Liver (tissue), 9 donors: ENCODE measurements around the gene SLC24A3. TPM values are rescaled to one million over a fixed set of nuclear protein-coding genes. Genes with fewer than 3 reads are reported as not detected.

ENCODE experiments used
- DNase-seq: peaks from one replicate; pipeline ENCODE4 v3.0.0-alpha.2; 2017; ENCODE audit warnings: low spot score
- H3K27ac ChIP-seq, 2 donors: one replicate each; pipeline ENCODE4 v1.7.0; 2013; ENCODE audit warnings: inconsistent platforms in 2 of 2, low read length in 2 of 2, control low read depth in 1 of 2, low read depth in 1 of 2, mild to moderate bottlenecking in 1 of 2
- H3K27me3 ChIP-seq, 4 donors: one replicate each; pipeline versions ENCODE4 v1.6.1 to v1.7.0; 2013; ENCODE audit warnings: low read length in 3 of 4, inconsistent platforms in 1 of 4, mild to moderate bottlenecking in 1 of 4, moderate library complexity in 1 of 4; ENCODE audit not compliant: control insufficient read depth in 4 of 4, insufficient read depth in 4 of 4
- H3K36me3 ChIP-seq, 4 donors: one replicate each; pipeline versions ENCODE4 v1.6.1 to v1.7.0; 2013; ENCODE audit warnings: low read length in 3 of 4, mild to moderate bottlenecking in 3 of 4, low read depth in 1 of 4, moderate library complexity in 1 of 4; ENCODE audit not compliant: control insufficient read depth in 4 of 4, insufficient read depth in 3 of 4
- H3K4me1 ChIP-seq, 4 donors: one replicate each; pipeline versions ENCODE4 v1.6.1 to v1.7.0; 2013; ENCODE audit warnings: low read length in 3 of 4, mild to moderate bottlenecking in 3 of 4, moderate library complexity in 1 of 4; ENCODE audit not compliant: control insufficient read depth in 4 of 4, insufficient read depth in 4 of 4
- H3K4me3 ChIP-seq, 3 donors: one replicate each; pipeline versions ENCODE4 v1.6.1 to v1.7.0; 2013; ENCODE audit warnings: low read length in 3 of 3, control low read depth in 1 of 3, low read depth in 1 of 3, mild to moderate bottlenecking in 1 of 3
- H3K9ac ChIP-seq, 2 donors: one replicate each; pipeline ENCODE4 v1.7.0; 2013; ENCODE audit warnings: low read length in 2 of 2, mild to moderate bottlenecking in 2 of 2, moderate library complexity in 2 of 2, control low read depth in 1 of 2, low read depth in 1 of 2
- H3K9me3 ChIP-seq, 4 donors: one replicate each; pipeline versions ENCODE4 v1.6.1 to v1.7.0; 2013; ENCODE audit warnings: low read length in 3 of 4; ENCODE audit not compliant: control insufficient read depth in 4 of 4
- ATF3 ChIP-seq: IDR thresholded peaks from 2 replicates; pipeline ENCODE4 v1.6.1; 2016; ENCODE audit warnings: antibody characterized with exemption
- CTCF ChIP-seq: fragments of 150-350 bp; IDR thresholded peaks from 2 replicates; pipeline ENCODE4 v1.5.1; 2017; ENCODE audit warnings: improper control_type of control experiment, low read depth, low read length; ENCODE audit not compliant: missing input control
- EGR1 ChIP-seq, 2 donors: IDR thresholded peaks; 2 replicates each; pipeline ENCODE4 v1.6.1; 2016 to 2018; ENCODE audit warnings: antibody characterized with exemption in 2 of 2, low read depth in 2 of 2
- FOXA1 ChIP-seq: IDR thresholded peaks from 2 replicates; pipeline ENCODE4 v1.6.1; 2016; ENCODE audit warnings: antibody characterized with exemption
- FOXA2 ChIP-seq: IDR thresholded peaks from 2 replicates; pipeline ENCODE4 v1.6.1; 2016; ENCODE audit warnings: antibody characterized with exemption
- GABPA ChIP-seq, 2 donors: IDR thresholded peaks in 1 of 2; conservative IDR thresholded peaks in 1 of 2; 2 replicates each; pipeline ENCODE4 v1.6.1; 2016; ENCODE audit warnings: antibody characterized with exemption in 2 of 2, mild to moderate bottlenecking in 1 of 2, moderate library complexity in 1 of 2
- HNF4A ChIP-seq, 2 donors: conservative IDR thresholded peaks; 2 replicates each; pipeline ENCODE4 v1.6.1; 2016; ENCODE audit warnings: antibody characterized with exemption in 2 of 2, mild to moderate bottlenecking in 2 of 2
- HNF4G ChIP-seq: IDR thresholded peaks from 2 replicates; pipeline ENCODE4 v1.6.1; 2016; ENCODE audit warnings: antibody characterized with exemption
- JUND ChIP-seq, 2 donors: IDR thresholded peaks; 2 replicates each; pipeline ENCODE4 v1.6.1; 2016; ENCODE audit warnings: antibody characterized with exemption in 2 of 2
- MAX ChIP-seq: IDR thresholded peaks from 2 replicates; pipeline ENCODE4 v1.6.1; 2016; ENCODE audit warnings: antibody characterized with exemption
- NR2F2 ChIP-seq: IDR thresholded peaks from 2 replicates; pipeline ENCODE4 v1.6.1; 2016; ENCODE audit warnings: antibody characterized with exemption
- RAD21 ChIP-seq, 2 donors: IDR thresholded peaks; 2 replicates each; pipeline ENCODE4 v1.6.1; 2016; ENCODE audit warnings: antibody characterized with exemption in 2 of 2, mild to moderate bottlenecking in 2 of 2
- REST ChIP-seq: IDR thresholded peaks from 2 replicates; pipeline ENCODE4 v1.6.1; 2016; ENCODE audit warnings: antibody characterized with exemption, mild to moderate bottlenecking
- RXRA ChIP-seq, 2 donors: IDR thresholded peaks; 2 replicates each; pipeline ENCODE4 v1.6.1; 2017 to 2018; ENCODE audit warnings: antibody characterized with exemption in 2 of 2, mild to moderate bottlenecking in 1 of 2
- SP1 ChIP-seq: IDR thresholded peaks from 2 replicates; pipeline ENCODE4 v1.6.1; 2018; ENCODE audit warnings: antibody characterized with exemption, mild to moderate bottlenecking
- TAF1 ChIP-seq: conservative IDR thresholded peaks from 2 replicates; pipeline ENCODE4 v1.6.1; 2016; ENCODE audit warnings: antibody characterized with exemption, mild to moderate bottlenecking
- YY1 ChIP-seq: IDR thresholded peaks from 2 replicates; pipeline ENCODE4 v1.6.1; 2016; ENCODE audit warnings: antibody characterized with exemption, mild to moderate bottlenecking
- ZBTB33 ChIP-seq: IDR thresholded peaks from 2 replicates; pipeline ENCODE4 v1.6.1; 2016; ENCODE audit warnings: antibody characterized with exemption
- WGBS: extraction: QIAGEN DNeasy Blood & Tissue Kit; methylation state at CpG from one replicate; pipeline ENCODE4 v1.1.7; 2013; 5-methylcytosine and 5-hydroxymethylcytosine counted together
- polyA plus RNA-seq, 2 donors: library from polyadenylated mRNA; stranded (reverse) in 1 of 2; unstranded in 1 of 2; fragments of 200-250 nt in 1 of 2; fragments of >200 nt in 1 of 2; fragmentation: Nextera tagmentation in 1 of 2; extraction: Ambion mirVana in 1 of 2; gene quantifications; one replicate each; pipeline versions ENCODE4 v1.2.1 to v1.2.3, GENCODE V29; 2013 to 2015
- total RNA-seq, 2 donors: library from RNA; depleted of rRNA; stranded (reverse); fragments of >200 nt; gene quantifications; one replicate each; pipeline ENCODE4 v1.2.3, GENCODE V29; 2014
- donor health status: healthy.
- donor health status: healthy.
- donor health status: healthy.
- donor health status: healthy.
- donor health status: healthy.

Gene SLC24A3
- total and polyA plus RNA-seq, 4 donors, result 0.28 to 1.8 (median 0.46) TPM

GRCh38 chr20:19619904-19620430 lies 407.5 kb downstream of the SLC24A3 start:
- Histone ChIP-seq H3K4me1 (no peaks in the 10 kb centered on the region), H3K27ac (no peak overlapping the region), H3K9me3 (peaks cover 0 to 7% (median 3%) of the 10 kb centered on the region in 4 donors), H3K36me3 (no peaks in the 10 kb centered on the region), H3K9ac (no peak overlapping the region), H3K27me3 (peaks cover 0 to 4% (median 2%) of the 10 kb centered on the region in 4 donors), H3K4me3 (no peak overlapping the region)
- no peak for DNase-seq
- TF ChIP-seq FOXA1 (no peak), ZBTB33 (no peak), HNF4G (no peak), YY1 (no peak), REST (no peak), JUND (IDR thresholded peaks at IDR 0.05) (no peak), EGR1 (IDR thresholded peaks at IDR 0.05; ENCODE audit: low read depth in 2 of 2) (no peak)
- WGBS, result 29% methylated on average over 2 of the region's 2 CpGs

GRCh38 chr20:19620446-19620845 lies 408.0 kb downstream of the SLC24A3 start:
- TF ChIP-seq SP1 (no peak), ZBTB33 (no peak), EGR1 (IDR thresholded peaks at IDR 0.05; ENCODE audit: low read depth in 2 of 2) (no peak), RXRA (IDR thresholded peaks at IDR 0.05) (no peak), NR2F2 (no peak), MAX (no peak), FOXA2 (no peak), HNF4G (no peak), YY1 (no peak), ATF3 (no peak), JUND (IDR thresholded peaks at IDR 0.05) (no peak), REST (no peak), GABPA (IDR thresholded peaks at IDR 0.05 in 1 of 2, conservative IDR thresholded peaks at IDR 0.05 in 1 of 2) (no peak), CTCF (no peak), TAF1 (no peak), HNF4A (conservative IDR thresholded peaks at IDR 0.05) (no peak), RAD21 (IDR thresholded peaks at IDR 0.05) (no peak), FOXA1 (no peak)
- peaks cover 0 to 4% (median 2%) of the 10 kb centered on the region in 4 donors for H3K27me3 ChIP-seq
- 20% methylated on average over 2 of the region's 2 CpGs for WGBS
- no peak overlapping the region for H3K9ac ChIP-seq
- peaks cover 0 to 7% (median 3%) of the 10 kb centered on the region in 4 donors for H3K9me3 ChIP-seq
- H3K36me3 ChIP-seq, result no peaks in the 10 kb centered on the region
- no peaks in the 10 kb centered on the region for H3K4me1 ChIP-seq
- DNase-seq, result no peak
- H3K4me3 ChIP-seq, result no peak overlapping the region
- H3K27ac ChIP-seq, result no peak overlapping the region
